ENCODE measurements around the gene RARB.

Gene RARB

GRCh38 chr3:25619382-25619781 lies 191.3 kb downstream of the RARB start:
- no peak for DNase-seq

DNA sequence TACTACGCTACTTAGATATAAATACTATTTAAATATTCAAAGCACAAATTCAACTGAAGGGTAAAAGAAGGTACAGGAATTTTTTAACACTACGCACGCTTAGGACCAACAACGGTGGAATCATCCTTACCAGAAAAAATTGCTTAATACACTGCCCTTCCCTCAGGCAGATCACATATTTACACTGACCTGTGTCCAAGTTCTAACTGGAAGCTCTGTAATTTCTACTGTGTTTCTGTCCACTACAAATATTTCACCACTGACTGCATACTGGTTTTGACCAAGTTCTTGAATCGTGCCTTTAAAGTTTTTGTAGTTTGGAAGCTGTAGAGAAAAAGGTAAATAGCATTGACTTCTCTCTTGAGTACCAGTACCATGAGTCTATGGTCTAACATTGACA lies 192.4 kb downstream of the RARB start:
- DNase-seq = no peak

GRCh38 chr3:25621087-25621486 lies 193.0 kb downstream of the RARB start:
- no peak for DNase-seq

DNA sequence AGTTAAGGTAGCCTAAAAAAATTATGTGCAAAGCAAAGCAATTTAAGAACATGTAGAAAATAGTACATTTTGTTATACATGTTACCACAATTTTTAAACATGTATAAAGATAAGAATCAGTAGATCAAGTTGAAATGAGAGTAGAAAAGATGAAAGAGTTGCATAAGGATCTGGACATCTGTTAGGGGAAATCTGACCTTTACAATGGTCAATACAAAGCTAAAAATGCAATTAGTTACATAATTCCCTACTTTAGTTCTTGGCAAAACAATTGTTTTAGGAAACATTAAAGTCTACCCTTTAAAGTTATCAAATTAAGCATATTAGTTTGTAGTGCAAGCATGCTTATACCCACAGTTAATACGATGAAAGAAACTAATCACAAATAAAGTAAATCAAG lies 203.9 kb downstream of the RARB start:
- no peak for DNase-seq

DNA sequence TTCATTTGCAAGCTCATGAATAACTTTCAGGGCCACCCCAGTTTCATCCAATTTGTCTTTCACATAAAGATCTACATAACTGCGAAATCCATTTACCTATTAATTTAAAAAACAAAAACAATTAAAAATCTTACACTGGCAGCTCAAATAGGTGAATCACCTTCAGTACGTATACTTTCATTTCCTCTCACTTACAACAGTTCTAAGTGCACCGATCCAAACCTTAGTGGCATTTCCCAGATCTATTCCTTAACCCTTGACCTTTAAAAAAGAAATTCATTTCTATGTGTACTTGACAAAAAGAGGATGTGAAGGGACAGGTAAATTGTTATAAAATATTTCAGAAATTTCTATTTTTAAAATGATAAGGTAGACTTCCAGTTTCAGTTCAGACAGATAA lies 205.9 kb downstream of the RARB start:
- DNase-seq = no peak

DNA sequence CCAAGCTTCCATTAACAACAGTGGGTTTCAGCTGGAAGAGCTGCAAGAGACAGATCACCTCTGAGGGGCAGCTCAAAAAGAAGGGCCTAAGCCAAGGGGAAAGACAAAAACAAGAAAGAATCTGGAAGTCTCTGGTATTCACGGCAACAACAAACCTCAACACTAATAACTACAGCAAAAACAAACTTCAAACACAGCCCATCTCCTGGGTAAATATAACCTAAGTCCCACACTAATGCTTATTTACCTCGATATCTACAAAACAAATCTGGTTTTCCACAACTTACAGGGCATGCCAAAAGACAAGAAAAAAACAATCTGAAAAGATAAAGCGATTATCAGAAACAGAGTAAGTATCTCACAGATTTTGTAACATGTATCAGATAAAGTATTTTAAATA lies 207.0 kb downstream of the RARB start:
- DNase-seq = no peak
